B cell (primary cell): Measurements from ENCODE around the gene DEPDC1B. TPM values are rescaled to one million over a fixed set of nuclear protein-coding genes. Genes with fewer than 3 reads are reported as not detected.

Experiments used
- ATAC-seq: fragments of 200-7000 bp; cut with Tn5 transposase; one replicate; pipeline ENCODE4 v1.10.0; 2021; ENCODE audit warnings: low read depth, mild to moderate bottlenecking, moderate number of reproducible peaks, moderate library complexity
- CTCF ChIA-PET: fragments of 350-600 bp; sonication (Branson Sonifier 250); formaldehyde crosslinking; loops from one replicate; lab custom pipeline; 2021; ENCODE audit warnings: antibody characterized with exemption, inconsistent platforms; lab: Charles Lee
- POLR2A ChIA-PET: fragments of 350-600 bp; sonication (Branson Sonifier 250); formaldehyde crosslinking; loops from one replicate; lab custom pipeline; 2021; ENCODE audit warnings: antibody characterized with exemption; lab: Charles Lee
- DNase-seq: peaks from one replicate; pipeline ENCODE4 v3.0.0; 2013
- H2AFZ ChIP-seq: 2 replicates; pipeline ENCODE4 v1.6.1; 2012; ENCODE audit warnings: mild to moderate bottlenecking, low read depth, low read length; ENCODE audit not compliant: insufficient read depth, poor library complexity, severe bottlenecking
- H3K27ac ChIP-seq, 2 donors: 1 replicate in 1 of 2; 2 replicates in 1 of 2; pipeline ENCODE4 v1.5.1; 2012 to 2013; ENCODE audit warnings: low read length in 2 of 2, mild to moderate bottlenecking in 2 of 2, moderate library complexity in 1 of 2
- H3K27me3 ChIP-seq, 4 experiments: fragments of 200-600 bp in 1 of 4; sonication (generic) in 1 of 4; replicated peaks in 1 of 4; 1 replicate in 2 of 4; 2 replicates in 2 of 4; pipeline versions ENCODE4 v1.6.1 to v1.7.0; 2013 to 2016; ENCODE audit warnings: low read length in 3 of 4, mild to moderate bottlenecking in 2 of 4, mixed read lengths in 1 of 4, moderate library complexity in 1 of 4; ENCODE audit not compliant: insufficient read depth in 4 of 4, control insufficient read depth in 3 of 4; ENCODE audit errors: control extremely low read depth in 1 of 4
- H3K36me3 ChIP-seq, 2 experiments: replicated peaks in 1 of 2; 1 replicate in 1 of 2; 2 replicates in 1 of 2; pipeline versions ENCODE4 v1.6.1 to v1.7.1; 2013; ENCODE audit warnings: low read length in 1 of 2; ENCODE audit not compliant: insufficient read depth in 2 of 2, control insufficient read depth in 1 of 2; ENCODE audit errors: control extremely low read depth in 1 of 2, extremely low read depth in 1 of 2
- H3K4me1 ChIP-seq, 2 donors: fragments of 200-600 bp in 1 of 2; sonication (generic) in 1 of 2; 1 replicate in 1 of 2; 2 replicates in 1 of 2; pipeline versions ENCODE4 v1.5.1 to v1.6.1; 2013 to 2017; ENCODE audit warnings: low read length in 2 of 2; ENCODE audit not compliant: control insufficient read depth in 2 of 2, insufficient read depth in 2 of 2
- H3K4me2 ChIP-seq: replicated peaks from 2 replicates; pipeline ENCODE3; 2012; ENCODE audit warnings: mild to moderate bottlenecking, low read depth, low read length; ENCODE audit not compliant: poor library complexity, severe bottlenecking
- H3K4me3 ChIP-seq, 5 experiments: fragments of 200-600 bp in 1 of 5; sonication (generic) in 1 of 5; 1 replicate in 3 of 5; 2 replicates in 2 of 5; pipeline versions ENCODE4 v1.5.1 to v1.7.0; 2011 to 2016; ENCODE audit warnings: low read length in 4 of 5, mild to moderate bottlenecking in 4 of 5, low read depth in 2 of 5, control low read depth in 1 of 5, moderate library complexity in 1 of 5; ENCODE audit not compliant: insufficient read depth in 1 of 5; ENCODE audit errors: control extremely low read depth in 1 of 5, extremely low read depth in 1 of 5
- H3K79me2 ChIP-seq: fragments of 200-600 bp; sonication (generic); one replicate; pipeline ENCODE4 v1.6.0; 2016; ENCODE audit warnings: low read length; ENCODE audit not compliant: control insufficient read depth, insufficient read depth
- H3K9ac ChIP-seq: fragments of 200-600 bp; sonication (generic); 2 replicates; pipeline ENCODE4 v1.6.1; 2017; ENCODE audit warnings: mild to moderate bottlenecking, low read length, moderate library complexity
- H3K9me3 ChIP-seq, 3 donors: one replicate each; pipeline versions ENCODE4 v1.6.1 to v1.7.1; 2013; ENCODE audit warnings: low read length in 2 of 3; ENCODE audit not compliant: control insufficient read depth in 2 of 3, insufficient read depth in 1 of 3; ENCODE audit errors: control extremely low read depth in 1 of 3
- H4K20me1 ChIP-seq: 2 replicates; pipeline ENCODE4 v1.6.0; 2012; ENCODE audit warnings: mild to moderate bottlenecking, low read length; ENCODE audit not compliant: insufficient read depth, control insufficient read depth, poor library complexity, severe bottlenecking
- H3K27ac Mint-ChIP-seq: one replicate; pipeline ENCODE4 v1.8.0; 2021; ENCODE audit warnings: mixed read lengths
- H3K27me3 Mint-ChIP-seq: one replicate; pipeline ENCODE4 v1.8.0; 2021; ENCODE audit warnings: mixed read lengths
- H3K4me1 Mint-ChIP-seq: one replicate; pipeline ENCODE4 v1.8.0; 2021; ENCODE audit warnings: mixed read lengths
- H3K4me3 Mint-ChIP-seq: one replicate; pipeline ENCODE4 v1.8.0; 2021; ENCODE audit warnings: mixed read lengths
- H3K9me3 Mint-ChIP-seq: one replicate; pipeline ENCODE4 v1.8.0; 2022; ENCODE audit warnings: mixed read lengths; ENCODE audit not compliant: insufficient read depth
- CTCF ChIP-seq: fragments of 200-600 bp; IDR thresholded peaks from one replicate; pipeline ENCODE4 v1.8.0; 2022; ENCODE audit warnings: antibody characterized with exemption, mild to moderate bottlenecking
- EZH2 ChIP-seq: IDR thresholded peaks from 2 replicates; pipeline ENCODE4 v1.6.1; 2012; ENCODE audit warnings: borderline replicate concordance, low read depth, mild to moderate bottlenecking, moderate library complexity, low read length; ENCODE audit not compliant: insufficient read depth, poor library complexity, severe bottlenecking
- WGBS: methylation state at CpG from one replicate; pipeline ENCODE4 v1.1.5; 2013; ENCODE audit warnings: missing lambda C conversion rate; ENCODE audit not compliant: insufficient coverage; 5-methylcytosine and 5-hydroxymethylcytosine counted together
- intact Hi-C: fragments of 100-400 bp; cut with micrococcal nuclease; formaldehyde crosslinking; loops from one replicate; pipeline ENCODE4 v1.10.0; 2022
- polyA plus RNA-seq: library from polyadenylated mRNA; depleted of rRNA; stranded (reverse); fragments of >200 nt; gene quantifications from 2 replicates; pipeline ENCODE4 v1.2.3, GENCODE V29; 2012
- total RNA-seq, 2 donors: library from RNA; stranded (reverse); fragments of 120-200 nt in 1 of 2; gene quantifications; 1 replicate in 1 of 2; 2 replicates in 1 of 2; pipeline versions ENCODE4 v1.2.3 to v1.2.4, GENCODE V29; 2013 to 2022

Gene DEPDC1B
- total and polyA plus RNA-seq, 2 donors (not counting 1 experiment from before 2014, with no cell fraction given): 0.04 to 0.25 TPM

- ChIA-PET POLR2A (no interaction called here), CTCF (no interaction called here)
- Histone ChIP-seq H3K9ac (no peak overlapping the region), H3K9me3 (peaks cover 0 to 9% (median 0%) of the 10 kb centered on the region in 3 donors), H3K27me3 (no peaks in the 10 kb centered on the region), H3K79me2 (no peaks in the 10 kb centered on the region), H3K4me3 (no peak overlapping the region), H3K27ac (no peak overlapping the region), H2AFZ (no peak overlapping the region), H3K4me1 (no peaks in the 10 kb centered on the region), H3K4me2 (no peak overlapping the region), H3K36me3 (no peaks in the 10 kb centered on the region), H4K20me1 (no peaks in the 10 kb centered on the region)
- H3K27ac Mint-ChIP-seq: no peak overlapping the region
- 100% methylated on average over 1 of the region's 3 CpGs for WGBS
- H3K4me1 Mint-ChIP-seq: no peaks in the 10 kb centered on the region
- DNase-seq (no peak), ATAC-seq (no peak)
- TF ChIP-seq EZH2 (no peak), CTCF (no peak)
- intact Hi-C loops: no loop called here
- no peak overlapping the region for H3K4me3 Mint-ChIP-seq
- H3K9me3 Mint-ChIP-seq: no peaks in the 10 kb centered on the region
- H3K27me3 Mint-ChIP-seq: peaks cover 4% of the 10 kb centered on the region
Observed at GRCh38 chr5:60551829-60552228, 148.1 kb downstream of the DEPDC1B start.

GRCh38 chr5:60551250-60551649 is 148.7 kb downstream of the DEPDC1B start:
- Mint-ChIP-seq H3K4me3 (no peak overlapping the region), H3K4me1 (no peaks in the 10 kb centered on the region), H3K27ac (no peak overlapping the region), H3K27me3 (peaks cover 4% of the 10 kb centered on the region), H3K9me3 (no peaks in the 10 kb centered on the region)
- TF ChIP-seq CTCF (no peak), EZH2 (no peak)
- Histone ChIP-seq H3K79me2 (no peaks in the 10 kb centered on the region), H3K9ac (no peak overlapping the region), H3K36me3 (no peaks in the 10 kb centered on the region), H3K4me3 (no peak overlapping the region), H3K27me3 (no peaks in the 10 kb centered on the region), H4K20me1 (no peaks in the 10 kb centered on the region), H3K27ac (no peak overlapping the region), H3K4me2 (no peak overlapping the region), H2AFZ (no peak overlapping the region), H3K4me1 (no peaks in the 10 kb centered on the region), H3K9me3 (peaks cover 0 to 9% (median 0%) of the 10 kb centered on the region in 3 donors)
- WGBS: no CpG with 5 or more reads among the region's 1 CpG
- intact Hi-C loops: no loop called here
- ATAC-seq (no peak), DNase-seq (no peak)
- ChIA-PET POLR2A (no interaction called here), CTCF (no interaction called here)
